Activated CD4-positive, alpha-beta memory T cell treated with anti-CD3 and anti-CD28 coated beads, Interleukin-2, amount 10 ng/mL, durations not matched to agents 7 days and 5 days (primary cell): ENCODE data around the gene SURF1. TPM values are rescaled to one million over a fixed set of nuclear protein-coding genes. Genes with fewer than 3 reads are reported as not detected.

Source experiments
- CTCF ChIA-PET: fragments of 350-600 bp; sonication (Branson Sonifier 250); formaldehyde crosslinking; loops from one replicate; lab custom pipeline; 2021; ENCODE audit warnings: antibody characterized with exemption, inconsistent platforms; lab: Charles Lee
- POLR2A ChIA-PET: fragments of 350-600 bp; sonication (Branson Sonifier 250); formaldehyde crosslinking; loops from one replicate; lab custom pipeline; 2021; ENCODE audit warnings: antibody characterized with exemption; lab: Charles Lee
- DNase-seq: peaks from one replicate; pipeline ENCODE4 v3.0.0-alpha.2; 2020
- H3K27ac Mint-ChIP-seq: one replicate; pipeline ENCODE4 v1.8.0; 2021; ENCODE audit warnings: mild to moderate bottlenecking, mixed read lengths
- H3K27me3 Mint-ChIP-seq: one replicate; pipeline ENCODE4 v1.8.0; 2021; ENCODE audit warnings: mixed read lengths
- H3K36me3 Mint-ChIP-seq: one replicate; pipeline ENCODE4 v1.8.0; 2021; ENCODE audit warnings: low read depth, mixed read lengths
- H3K4me1 Mint-ChIP-seq: one replicate; pipeline ENCODE4 v1.8.0; 2021; ENCODE audit warnings: mixed read lengths
- H3K4me3 Mint-ChIP-seq: one replicate; pipeline ENCODE4 v1.8.0; 2021; ENCODE audit warnings: mild to moderate bottlenecking, mixed read lengths
- H3K9me3 Mint-ChIP-seq: one replicate; pipeline ENCODE4 v1.8.0; 2021; ENCODE audit warnings: mixed read lengths
- total RNA-seq, 2 experiments: library from RNA; stranded (reverse); gene quantifications; one replicate each; pipeline ENCODE4 v1.2.3, GENCODE V29; 2021

The SURF1 gene, protein sequence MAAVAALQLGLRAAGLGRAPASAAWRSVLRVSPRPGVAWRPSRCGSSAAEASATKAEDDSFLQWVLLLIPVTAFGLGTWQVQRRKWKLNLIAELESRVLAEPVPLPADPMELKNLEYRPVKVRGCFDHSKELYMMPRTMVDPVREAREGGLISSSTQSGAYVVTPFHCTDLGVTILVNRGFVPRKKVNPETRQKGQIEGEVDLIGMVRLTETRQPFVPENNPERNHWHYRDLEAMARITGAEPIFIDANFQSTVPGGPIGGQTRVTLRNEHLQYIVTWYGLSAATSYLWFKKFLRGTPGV
- 10 to 100 TPM; 33.8 to 37.6 TPM for total RNA-seq

DNA sequence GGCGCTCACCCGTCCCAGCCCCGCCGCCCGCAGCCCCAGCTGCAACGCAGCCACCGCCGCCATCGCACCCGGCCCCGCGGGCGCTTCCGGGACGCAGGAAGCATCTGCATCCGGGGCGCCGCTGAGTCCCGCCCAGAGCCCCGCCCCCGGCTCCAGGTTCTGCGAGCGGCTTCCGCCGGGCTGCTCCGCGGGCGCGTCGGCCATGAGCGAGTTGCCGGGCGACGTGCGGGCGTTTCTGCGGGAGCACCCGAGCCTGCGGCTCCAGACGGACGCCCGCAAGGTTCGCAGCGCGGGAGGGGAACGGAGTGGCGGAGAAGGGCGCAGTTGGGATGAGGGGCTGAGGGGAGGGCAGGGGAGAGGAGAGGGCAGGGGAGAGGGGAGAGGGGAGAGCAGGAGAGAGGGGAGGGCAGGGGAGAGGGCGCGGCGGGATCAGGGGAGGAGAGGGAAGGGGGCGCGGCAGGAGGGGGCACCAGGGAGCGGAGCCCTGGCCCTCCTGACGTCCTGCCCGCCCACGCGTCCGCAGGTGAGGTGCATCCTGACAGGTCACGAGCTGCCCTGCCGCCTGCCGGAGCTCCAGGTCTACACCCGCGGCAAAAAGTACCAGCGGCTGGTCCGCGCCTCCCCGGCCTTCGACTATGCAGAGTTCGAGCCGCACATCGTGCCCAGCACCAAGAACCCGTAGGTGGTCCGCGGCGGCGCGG is at the start of gene SURF1, which contains the start of gene SURF2:
Gene SURF1 (minus strand): TSS at position 97 of the 701 bp plus-strand sequence. CDS start 34 bp downstream, at position 63.
Gene SURF2 (plus strand): TSS at position 160 of the 701 bp plus-strand sequence. CDS start 43 bp downstream, at position 203.
- peak; percentile 93 for DNase-seq
- POLR2A ChIA-PET: interaction anchor here (0.5 to 8.5 kb wide), 9 partner anchors 8 to 60 kb away, joined by 3 to 277 read pairs (median 10); partner anchors contain the start of genes MED22, REXO4, RPL7A and STKLD1
- Mint-ChIP-seq H3K9me3 (no peaks in the 10 kb centered on the region), H3K27me3 (no peaks in the 10 kb centered on the region), H3K4me3 (peak within 1 kb of the TSS; percentile 85), H3K27ac (peak within 1 kb of the TSS; percentile 83), H3K36me3 (peaks cover 33% of the 10 kb centered on the region), H3K4me1 (peaks cover 53% of the 10 kb centered on the region)
- CTCF ChIA-PET: interaction anchor here (0.6 to 5.9 kb wide), 10 partner anchors 8 to 334 kb away, joined by 3 to 59 read pairs (median 4); partner anchors contain the start of genes MED22 and RPL7A

DNA sequence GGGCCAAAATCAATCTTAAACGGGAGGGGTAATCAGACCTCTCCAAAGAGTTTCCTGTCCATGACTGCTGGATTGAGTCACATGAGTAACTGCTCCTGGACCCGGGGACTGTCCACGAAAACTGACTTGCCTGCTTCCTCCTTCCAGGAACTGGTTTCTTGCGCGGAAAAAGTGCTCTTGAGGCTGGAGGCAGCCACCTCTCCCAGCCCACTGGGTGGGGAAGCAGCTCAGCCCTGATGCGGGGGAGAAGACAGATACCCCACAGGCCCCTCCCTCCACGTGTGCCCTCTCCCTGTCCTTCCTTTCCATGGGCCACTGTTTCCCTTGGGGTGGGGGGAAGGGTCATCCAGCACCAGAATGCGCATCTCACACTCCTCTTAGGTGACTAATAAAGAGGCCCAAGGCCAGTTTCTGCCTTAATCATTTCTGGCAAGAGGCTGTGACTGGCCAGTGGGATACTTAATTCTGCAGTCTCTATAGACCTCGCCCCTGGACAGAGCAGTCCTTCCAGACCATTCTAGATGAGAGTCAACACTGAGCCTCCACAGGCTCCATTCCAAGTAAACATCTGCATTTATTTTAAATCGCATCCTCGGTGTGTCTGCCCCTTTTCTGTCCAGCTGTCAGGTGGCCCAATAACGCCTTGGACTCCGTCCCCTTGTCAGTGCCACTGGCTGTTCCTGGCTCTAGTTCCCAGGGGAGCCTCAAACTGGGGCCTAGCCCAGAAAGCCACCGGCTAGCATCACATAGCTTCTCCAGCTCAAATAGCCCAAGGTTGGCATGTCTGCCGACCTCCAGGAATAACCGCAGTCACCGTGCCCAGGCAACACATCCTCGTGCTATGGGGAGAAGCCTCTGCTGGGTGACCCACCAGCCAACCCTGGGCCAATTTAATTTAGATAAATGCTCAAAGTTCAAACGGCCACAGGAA is 49.5 kb upstream of the SURF1 start:
- H3K27ac Mint-ChIP-seq: no peak overlapping the region
- no peak overlapping the region for H3K4me3 Mint-ChIP-seq
- no peaks in the 10 kb centered on the region for H3K27me3 Mint-ChIP-seq
- H3K36me3 Mint-ChIP-seq: peaks cover 45% of the 10 kb centered on the region
- no peaks in the 10 kb centered on the region for H3K9me3 Mint-ChIP-seq
- peaks cover 12% of the 10 kb centered on the region for H3K4me1 Mint-ChIP-seq
- POLR2A ChIA-PET: no interaction called here
- CTCF ChIA-PET: interaction anchor here (0.9 to 1.9 kb wide), 6 partner anchors 10 to 219 kb away, joined by 3 to 10 read pairs (median 4); no protein-coding TSS in a partner anchor
- no peak for DNase-seq

DNA sequence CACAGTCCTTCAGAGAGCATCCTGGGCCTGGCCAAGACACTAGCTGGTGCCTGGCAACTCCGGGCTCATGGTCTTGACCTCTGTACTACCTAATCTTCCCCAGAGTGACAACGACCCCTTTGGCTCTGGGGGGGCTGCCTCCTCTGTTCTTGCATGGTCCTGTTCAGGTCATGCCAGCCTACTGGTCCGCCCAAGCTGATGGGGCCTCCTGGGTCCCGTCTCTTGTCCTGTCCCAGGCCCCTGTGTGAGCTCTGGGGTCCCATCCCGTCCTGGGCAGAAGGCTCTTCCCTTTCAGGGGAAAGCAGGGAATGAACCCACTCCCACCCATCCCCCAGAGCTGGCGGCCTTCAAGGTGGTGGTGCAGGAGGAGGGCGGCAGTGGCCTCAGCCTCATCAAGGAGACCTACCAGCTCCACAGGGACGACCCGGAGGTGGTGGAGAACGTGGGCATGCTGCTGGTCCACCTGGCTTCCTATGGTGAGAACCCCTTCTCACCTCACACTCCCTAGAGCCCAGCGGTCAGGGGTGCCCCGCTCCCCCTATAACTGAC is 48.2 kb upstream of the SURF1 start:
- no peak overlapping the region for H3K27ac Mint-ChIP-seq
- peaks cover 12% of the 10 kb centered on the region for H3K4me1 Mint-ChIP-seq
- H3K27me3 Mint-ChIP-seq: no peaks in the 10 kb centered on the region
- CTCF ChIA-PET: interaction anchor here (0.6 to 1.9 kb wide), 5 partner anchors 13 to 224 kb away, joined by 3 to 10 read pairs (median 4); partner anchors contain the start of gene REXO4
- POLR2A ChIA-PET: interaction anchor here (0.5 to 1.1 kb wide), 3 partner anchors 30 to 219 kb away, joined by 3 read pairs; no protein-coding TSS in a partner anchor
- DNase-seq: no peak
- peaks cover 34% of the 10 kb centered on the region for H3K36me3 Mint-ChIP-seq
- no peak overlapping the region for H3K4me3 Mint-ChIP-seq
- H3K9me3 Mint-ChIP-seq: no peaks in the 10 kb centered on the region

DNA sequence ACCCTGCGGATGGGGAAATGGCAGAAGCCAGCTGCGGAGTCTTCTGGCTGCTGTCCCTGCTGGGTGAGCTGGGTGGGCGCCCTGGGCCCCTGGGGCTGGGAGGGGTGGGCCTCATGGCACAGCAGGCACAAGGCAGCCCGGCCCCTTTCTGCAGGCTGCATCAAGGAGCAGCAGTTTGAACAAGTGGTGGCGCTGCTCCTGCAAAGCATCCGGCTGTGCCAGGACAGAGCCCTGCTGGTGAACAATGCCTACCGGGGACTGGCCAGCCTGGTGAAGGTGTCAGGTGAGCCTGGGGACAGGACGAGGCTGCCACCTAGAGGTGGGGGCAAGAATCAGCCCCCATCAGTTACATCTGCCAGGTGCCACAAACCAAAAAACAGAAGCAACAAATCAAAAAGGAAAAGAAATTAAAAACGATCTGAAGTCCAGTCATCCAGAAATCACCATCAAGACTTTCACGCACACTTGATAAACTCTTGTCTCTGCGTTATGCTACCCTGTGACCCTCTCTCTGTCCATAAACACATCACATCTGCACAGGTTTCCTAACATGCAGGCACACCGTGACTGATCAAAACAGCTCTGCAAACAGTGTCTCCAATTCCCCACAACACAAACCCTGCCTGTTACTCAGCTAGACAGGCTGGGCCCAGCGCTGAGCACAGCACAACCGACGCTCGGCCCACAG is 47.6 kb upstream of the SURF1 start:
- ChIA-PET CTCF (interaction anchor here (0.7 to 1.9 kb wide), 4 partner anchors 14 to 218 kb away, joined by 3 to 10 read pairs (median 4); partner anchors contain the start of gene REXO4), POLR2A (interaction anchor here (0.5 to 1.1 kb wide), 3 partner anchors 29 to 218 kb away, joined by 3 read pairs; no protein-coding TSS in a partner anchor)
- H3K36me3 Mint-ChIP-seq: peaks cover 28% of the 10 kb centered on the region
- H3K9me3 Mint-ChIP-seq: no peaks in the 10 kb centered on the region
- no peaks in the 10 kb centered on the region for H3K27me3 Mint-ChIP-seq
- H3K4me1 Mint-ChIP-seq: peaks cover 12% of the 10 kb centered on the region
- peak; percentile 67 for DNase-seq
- no peak overlapping the region for H3K4me3 Mint-ChIP-seq
- no peak overlapping the region for H3K27ac Mint-ChIP-seq

DNA sequence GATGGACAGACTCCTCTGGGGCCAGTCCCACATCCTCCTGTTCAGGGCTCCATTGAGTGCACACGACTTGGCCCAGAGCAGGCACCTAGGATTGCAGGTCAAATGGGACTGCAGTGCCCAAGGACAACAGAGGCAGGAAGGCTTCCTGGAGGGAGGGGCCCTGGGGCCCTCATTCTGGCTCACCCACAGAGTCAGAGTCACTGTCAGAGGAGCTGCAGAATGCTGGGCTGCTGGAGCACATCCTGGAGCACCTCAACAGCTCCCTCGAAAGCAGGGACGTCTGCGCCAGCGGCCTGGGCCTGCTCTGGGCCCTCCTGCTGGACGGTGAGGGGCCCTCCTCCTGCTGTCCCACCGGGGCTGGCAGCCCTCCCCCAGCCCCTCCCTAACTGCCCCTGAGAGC is 46.4 kb upstream of the SURF1 start:
- POLR2A ChIA-PET: interaction anchor here (0.8 to 1.6 kb wide), 4 partner anchors 12 to 43 kb away, joined by 3 to 4 read pairs (median 4); no protein-coding TSS in a partner anchor
- peaks cover 12% of the 10 kb centered on the region for H3K4me1 Mint-ChIP-seq
- no peak overlapping the region for H3K27ac Mint-ChIP-seq
- H3K36me3 Mint-ChIP-seq: peaks cover 22% of the 10 kb centered on the region
- no peaks in the 10 kb centered on the region for H3K27me3 Mint-ChIP-seq
- H3K9me3 Mint-ChIP-seq: no peaks in the 10 kb centered on the region
- H3K4me3 Mint-ChIP-seq: no peak overlapping the region
- CTCF ChIA-PET: interaction anchor here (1.4 kb wide), 1 partner anchor 25 kb away, joined by 4 read pairs; no protein-coding TSS in a partner anchor
- DNase-seq: no peak

DNA sequence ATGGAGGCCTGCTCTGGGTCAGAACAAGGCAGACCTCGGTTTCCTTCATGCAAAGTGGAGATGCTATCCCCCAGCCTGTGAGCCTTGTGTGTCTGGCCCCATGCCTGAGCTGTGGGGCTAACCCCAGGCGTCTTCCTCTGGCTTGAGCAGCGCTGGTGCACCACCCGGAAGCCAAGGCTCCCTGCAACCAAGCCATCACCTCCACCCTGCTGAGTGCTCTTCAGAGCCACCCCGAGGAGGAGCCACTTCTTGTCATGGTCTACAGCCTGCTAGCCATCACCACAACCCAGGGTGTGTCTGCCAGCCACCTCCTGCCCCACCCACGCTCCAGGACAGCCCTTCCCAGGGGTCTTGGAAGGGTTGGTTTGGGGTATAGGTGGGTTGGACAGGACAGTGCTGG is 45.3 kb upstream of the SURF1 start:
- Mint-ChIP-seq H3K36me3 (peaks cover 13% of the 10 kb centered on the region), H3K27ac (no peak overlapping the region), H3K9me3 (no peaks in the 10 kb centered on the region), H3K27me3 (peaks cover 3% of the 10 kb centered on the region), H3K4me3 (no peak overlapping the region), H3K4me1 (peaks cover 3% of the 10 kb centered on the region)
- no peak for DNase-seq
- CTCF ChIA-PET: no interaction called here
- POLR2A ChIA-PET: interaction anchor here (0.6 to 1.5 kb wide), 3 partner anchors 15 to 45 kb away, joined by 3 read pairs; partner anchors contain the start of genes SURF1 and SURF2

DNA sequence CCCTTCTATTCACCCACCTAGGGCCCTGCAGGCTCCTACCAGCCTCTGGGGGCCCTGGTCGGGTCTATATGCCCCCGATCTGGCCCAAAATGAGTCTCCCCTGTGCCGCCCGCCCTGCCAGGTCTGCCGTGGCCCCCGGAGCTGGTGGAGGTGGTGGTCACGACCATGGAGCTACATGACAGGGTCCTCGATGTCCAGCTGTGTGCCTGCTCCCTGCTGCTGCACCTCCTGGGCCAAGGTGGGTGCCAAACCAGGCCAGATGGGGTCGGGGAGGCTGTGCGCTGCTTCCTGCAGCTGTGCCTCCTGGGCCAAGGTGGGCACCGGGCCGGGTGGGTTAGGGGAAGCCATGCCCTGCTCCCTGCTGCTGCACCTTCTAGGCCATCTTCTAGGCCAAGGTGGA is 44.0 kb upstream of the SURF1 start:
- peaks cover 1% of the 10 kb centered on the region for H3K36me3 Mint-ChIP-seq
- no peak overlapping the region for H3K27ac Mint-ChIP-seq
- H3K9me3 Mint-ChIP-seq: no peaks in the 10 kb centered on the region
- DNase-seq: no peak
- peaks cover 3% of the 10 kb centered on the region for H3K4me1 Mint-ChIP-seq
- CTCF ChIA-PET: interaction anchor here (0.9 kb wide), 1 partner anchor 74 kb away, joined by 3 read pairs; no protein-coding TSS in a partner anchor
- peaks cover 3% of the 10 kb centered on the region for H3K27me3 Mint-ChIP-seq
- POLR2A ChIA-PET: interaction anchor here (0.6 to 1.3 kb wide), 2 partner anchors 20 to 42 kb away, joined by 3 read pairs; no protein-coding TSS in a partner anchor
- no peak overlapping the region for H3K4me3 Mint-ChIP-seq

DNA sequence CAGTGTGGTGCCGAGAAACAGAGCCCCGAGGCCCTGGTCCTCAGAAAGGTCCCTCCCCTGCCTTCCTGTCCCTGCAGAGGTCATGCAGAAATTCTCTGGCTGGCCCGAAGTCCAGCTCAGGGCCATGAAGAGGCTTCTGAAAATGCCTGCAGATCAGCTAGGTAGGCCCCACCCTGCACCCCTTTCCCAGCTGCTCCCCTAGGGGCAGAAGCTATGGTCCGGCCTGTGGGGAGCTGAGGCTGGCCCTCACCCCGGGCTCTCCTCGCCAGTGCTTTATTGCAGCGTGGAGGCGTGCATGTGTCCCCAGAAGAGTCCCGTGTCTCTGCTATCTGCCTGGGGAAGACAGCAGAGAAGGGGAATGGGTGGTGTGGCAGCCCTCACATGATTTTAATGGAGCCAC is 41.6 kb upstream of the SURF1 start:
- Mint-ChIP-seq H3K36me3 (no peaks in the 10 kb centered on the region), H3K4me1 (peaks cover 3% of the 10 kb centered on the region), H3K27me3 (peaks cover 3% of the 10 kb centered on the region), H3K27ac (no peak overlapping the region), H3K9me3 (no peaks in the 10 kb centered on the region), H3K4me3 (no peak overlapping the region)
- ChIA-PET POLR2A (interaction anchor here (1.0 kb wide), 1 partner anchor 21 kb away, joined by 4 read pairs; the partner anchor contains the start of gene STKLD1), CTCF (no interaction called here)
- no peak for DNase-seq

DNA sequence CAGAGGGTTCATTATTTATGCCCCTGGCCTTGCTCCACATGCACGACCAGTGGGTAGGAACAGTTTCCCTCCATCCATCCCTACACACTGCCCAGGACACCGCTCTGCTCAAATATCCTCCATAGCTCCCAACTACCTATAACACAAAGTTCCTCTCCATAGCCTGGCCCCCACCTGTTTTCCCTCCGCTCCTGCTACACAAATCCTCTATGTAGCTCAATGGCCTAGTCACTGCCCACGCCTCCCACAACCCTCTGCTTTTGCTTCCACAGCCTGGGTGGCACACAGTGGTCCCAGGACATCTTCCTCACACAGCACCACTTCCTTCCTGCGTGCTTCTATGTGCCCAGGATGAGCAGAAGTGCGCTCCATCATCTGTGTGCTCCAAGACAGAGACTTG is 41.1 kb upstream of the SURF1 start:
- Mint-ChIP-seq H3K27me3 (peaks cover 3% of the 10 kb centered on the region), H3K9me3 (no peaks in the 10 kb centered on the region)

DNA sequence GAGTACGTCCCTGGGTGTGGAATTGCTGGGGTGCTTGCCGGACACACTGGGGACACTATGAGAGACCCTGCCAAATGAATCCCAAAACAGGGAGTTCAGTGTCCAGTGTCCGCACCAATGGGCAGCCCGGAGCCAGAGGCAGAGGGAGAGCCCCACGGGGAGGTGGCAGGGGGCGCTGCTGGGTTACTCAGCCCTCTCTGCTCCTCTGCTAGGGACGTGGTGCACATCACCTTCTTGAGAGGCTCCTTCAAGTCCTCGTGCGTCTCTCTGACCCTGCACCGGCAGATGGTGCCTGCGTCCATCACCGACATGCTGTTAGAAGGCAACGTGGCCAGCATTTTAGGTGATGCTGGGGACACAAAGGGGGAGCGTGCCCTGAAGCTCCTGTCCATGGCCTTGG is 40.7 kb upstream of the SURF1 start:
- Mint-ChIP-seq H3K27me3 (peaks cover 3% of the 10 kb centered on the region), H3K27ac (no peak overlapping the region), H3K4me3 (no peak overlapping the region), H3K9me3 (no peaks in the 10 kb centered on the region), H3K36me3 (no peaks in the 10 kb centered on the region), H3K4me1 (peaks cover 2% of the 10 kb centered on the region)
- POLR2A ChIA-PET: no interaction called here
- no peak for DNase-seq
- CTCF ChIA-PET: interaction anchor here (1.2 kb wide), 1 partner anchor 11 kb away, joined by 3 read pairs; no protein-coding TSS in a partner anchor

More for the DNA sequence above, 41.1 kb upstream of the SURF1 start:
- no peak for DNase-seq
- no peaks in the 10 kb centered on the region for H3K36me3 Mint-ChIP-seq
- ChIA-PET CTCF (interaction anchor here (1.2 kb wide), 1 partner anchor 12 kb away, joined by 3 read pairs; no protein-coding TSS in a partner anchor), POLR2A (no interaction called here)
- H3K4me3 Mint-ChIP-seq: no peak overlapping the region
- H3K27ac Mint-ChIP-seq: no peak overlapping the region
- H3K4me1 Mint-ChIP-seq: peaks cover 3% of the 10 kb centered on the region

DNA sequence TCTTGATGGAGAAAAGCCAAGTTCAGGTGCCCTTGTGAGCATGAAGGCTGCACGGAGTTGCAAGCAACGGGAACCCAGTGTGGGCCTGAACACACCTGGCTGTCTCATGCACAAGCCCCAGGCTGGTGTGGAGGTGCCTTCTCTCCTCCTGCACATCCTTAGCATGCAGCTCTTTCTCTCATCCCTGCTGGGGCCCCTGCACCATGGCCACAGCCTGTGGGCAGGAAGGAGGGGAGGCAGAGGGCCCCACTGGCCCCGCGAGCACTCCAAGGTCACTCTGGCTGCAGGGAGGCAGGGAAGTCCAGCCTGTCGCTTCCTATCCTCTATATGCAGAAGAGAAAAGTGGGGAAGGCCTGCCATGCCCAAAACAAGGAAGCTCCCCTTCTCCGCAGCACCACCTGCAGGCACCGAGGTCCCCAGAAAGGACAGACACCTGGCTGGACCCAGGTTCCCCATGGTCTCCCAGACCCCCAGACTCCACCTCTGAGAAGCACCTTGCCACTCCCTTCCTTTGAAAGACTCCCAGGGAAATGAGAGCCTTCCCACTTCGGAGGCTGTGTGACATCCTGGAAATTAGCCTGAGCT is 38.5 kb upstream of the SURF1 start:
- DNase-seq: no peak
- ChIA-PET POLR2A (interaction anchor here (2.0 kb wide), 1 partner anchor 24 kb away, joined by 5 read pairs; no protein-coding TSS in a partner anchor), CTCF (no interaction called here)
- Mint-ChIP-seq H3K36me3 (no peaks in the 10 kb centered on the region), H3K27ac (no peak overlapping the region), H3K4me3 (no peak overlapping the region), H3K9me3 (no peaks in the 10 kb centered on the region), H3K4me1 (no peaks in the 10 kb centered on the region), H3K27me3 (peaks cover 3% of the 10 kb centered on the region)
